IPS-NIHi11 (cell line): ENCODE measurements around the gene USF3.

Experiments
- DNase-seq: peaks from one replicate; pipeline ENCODE4 v3.0.0; 2012; ENCODE audit warnings: mixed read lengths, low spot score

Gene USF3

GRCh38 chr3:113695786-113696645, at the start of gene USF3:
TSS of gene USF3 (minus strand) at chr3:113696642. CDS start at chr3:113674878, 21,764 bp downstream.
- peak; percentile 93 for DNase-seq

GRCh38 chr3:113745756-113746547, 49.5 kb upstream of the USF3 start, which contains the start of gene NAA50:
TSS of gene NAA50 (minus strand) at chr3:113746249. CDS start at chr3:113745949, 300 bp downstream.
- peak; percentile 92 for DNase-seq

GRCh38 chr3:113744941-113745755, 48.7 kb upstream of the USF3 start:
- DNase-seq, result peak; percentile 82

GRCh38 chr3:113743006-113743630, 46.7 kb upstream of the USF3 start:
- no peak for DNase-seq

- DNase-seq, result no peak
Observed at GRCh38 chr3:113741620-113742019, 45.2 kb upstream of the USF3 start.

- no peak for DNase-seq
Observed at GRCh38 chr3:113741086-113741485, 44.6 kb upstream of the USF3 start.

GRCh38 chr3:113736548-113737089, 40.2 kb upstream of the USF3 start:
- DNase-seq, result peak; percentile 16

- no peak for DNase-seq
Observed at GRCh38 chr3:113731694-113732093, 35.3 kb upstream of the USF3 start.

- DNase-seq, result no peak
Observed at GRCh38 chr3:113730550-113730949, 34.1 kb upstream of the USF3 start.

- no peak for DNase-seq
Observed at GRCh38 chr3:113728661-113729060, 32.2 kb upstream of the USF3 start.

GRCh38 chr3:113721636-113722035, 25.2 kb upstream of the USF3 start:
- DNase-seq, result no peak

GRCh38 chr3:113719758-113720157, 23.3 kb upstream of the USF3 start:
- DNase-seq, result no peak

- DNase-seq, result no peak
Observed at GRCh38 chr3:113719294-113719693, 22.9 kb upstream of the USF3 start.

- no peak for DNase-seq
Observed at GRCh38 chr3:113717818-113718217, 21.4 kb upstream of the USF3 start.

- no peak for DNase-seq
Observed at GRCh38 chr3:113717308-113717707, 20.9 kb upstream of the USF3 start.

GRCh38 chr3:113714702-113715101, 18.3 kb upstream of the USF3 start:
- DNase-seq, result no peak

GRCh38 chr3:113712129-113712528, 15.7 kb upstream of the USF3 start:
- no peak for DNase-seq

- DNase-seq, result no peak
Observed at GRCh38 chr3:113707835-113708234, 11.4 kb upstream of the USF3 start.

- peak; percentile 45 for DNase-seq
Observed at GRCh38 chr3:113698956-113699355, 2.5 kb upstream of the USF3 start.

GRCh38 chr3:113698213-113698742, 1.8 kb upstream of the USF3 start:
- DNase-seq, result no peak

GRCh38 chr3:113697500-113698090, 1.2 kb upstream of the USF3 start:
- DNase-seq, result no peak
